GM12875 (cell line): ENCODE data around the gene CCNYL1.

Experiments used
- H3K4me3 ChIP-seq: one replicate; pipeline ENCODE4 v1.5.1; 2011; ENCODE audit warnings: low read depth, low read length, control low read depth
- TF ChIP-seq, protein P1 (sequence below): IDR thresholded peaks from 2 replicates; pipeline ENCODE4 v1.5.1; 2011; ENCODE audit warnings: low read depth, mild to moderate bottlenecking, control low read depth, inconsistent platforms, low read length, moderate library complexity, borderline replicate concordance; ENCODE audit not compliant: insufficient read depth

Gene CCNYL1

GRCh38 chr2:207710814-207711740, at the start of gene CCNYL1:
TSS of gene CCNYL1 (plus strand) at chr2:207711640. CDS start at chr2:207711897, 257 bp downstream.
- TF ChIP-seq, protein P1, sequence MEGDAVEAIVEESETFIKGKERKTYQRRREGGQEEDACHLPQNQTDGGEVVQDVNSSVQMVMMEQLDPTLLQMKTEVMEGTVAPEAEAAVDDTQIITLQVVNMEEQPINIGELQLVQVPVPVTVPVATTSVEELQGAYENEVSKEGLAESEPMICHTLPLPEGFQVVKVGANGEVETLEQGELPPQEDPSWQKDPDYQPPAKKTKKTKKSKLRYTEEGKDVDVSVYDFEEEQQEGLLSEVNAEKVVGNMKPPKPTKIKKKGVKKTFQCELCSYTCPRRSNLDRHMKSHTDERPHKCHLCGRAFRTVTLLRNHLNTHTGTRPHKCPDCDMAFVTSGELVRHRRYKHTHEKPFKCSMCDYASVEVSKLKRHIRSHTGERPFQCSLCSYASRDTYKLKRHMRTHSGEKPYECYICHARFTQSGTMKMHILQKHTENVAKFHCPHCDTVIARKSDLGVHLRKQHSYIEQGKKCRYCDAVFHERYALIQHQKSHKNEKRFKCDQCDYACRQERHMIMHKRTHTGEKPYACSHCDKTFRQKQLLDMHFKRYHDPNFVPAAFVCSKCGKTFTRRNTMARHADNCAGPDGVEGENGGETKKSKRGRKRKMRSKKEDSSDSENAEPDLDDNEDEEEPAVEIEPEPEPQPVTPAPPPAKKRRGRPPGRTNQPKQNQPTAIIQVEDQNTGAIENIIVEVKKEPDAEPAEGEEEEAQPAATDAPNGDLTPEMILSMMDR: no peak
- H3K4me3 ChIP-seq: peak within 1 kb of the TSS; percentile 98

DNA sequence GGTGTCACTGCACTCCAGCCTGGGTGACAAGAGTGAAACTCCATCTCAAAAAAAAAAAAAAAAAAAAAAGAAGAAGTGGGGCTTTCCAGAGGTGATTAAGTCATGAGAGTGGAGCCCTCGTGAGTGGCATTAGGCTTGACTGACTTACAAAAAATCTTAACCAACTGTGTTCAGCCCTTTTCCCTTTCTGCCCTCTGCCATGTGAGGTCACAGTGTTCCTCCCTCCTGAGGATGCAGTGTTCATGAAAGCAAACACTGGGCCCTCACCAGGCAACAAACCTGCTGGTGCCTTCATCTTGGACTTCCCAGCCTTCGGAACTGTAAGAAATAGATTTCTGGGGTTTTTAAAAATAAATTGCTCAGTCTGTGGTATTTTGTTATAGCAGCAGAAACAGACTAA, 49.2 kb upstream of the CCNYL1 start:
- TF ChIP-seq, protein P1: no peak
- H3K4me3 ChIP-seq: no peak overlapping the region

- H3K4me3 ChIP-seq: no peak overlapping the region
- TF ChIP-seq, protein P1: no peak
Measured at GRCh38 chr2:207663870-207664545, 47.4 kb upstream of the CCNYL1 start.

DNA sequence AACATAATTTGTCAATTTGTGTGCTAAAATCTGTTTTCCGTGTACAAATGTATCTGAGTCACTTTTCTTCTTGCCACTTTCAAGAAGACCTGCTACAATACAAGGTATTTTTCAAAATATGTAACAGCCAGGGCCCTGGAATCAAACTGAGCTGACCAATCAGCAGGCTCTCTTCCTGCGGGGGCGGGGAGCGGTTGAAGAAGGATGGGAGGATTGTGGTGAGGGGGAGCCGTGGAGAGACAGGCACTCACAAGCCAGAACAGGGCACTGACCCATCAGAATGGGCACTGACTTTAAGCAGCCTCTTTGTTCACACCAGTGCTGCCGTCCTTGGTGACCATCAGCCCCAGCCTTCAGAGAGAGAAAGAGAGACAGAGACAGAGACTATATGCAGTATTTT, 40.6 kb upstream of the CCNYL1 start:
- no peak overlapping the region for H3K4me3 ChIP-seq
- TF ChIP-seq, protein P1: no peak

- no peak overlapping the region for H3K4me3 ChIP-seq
- TF ChIP-seq, protein P1: no peak
Measured at GRCh38 chr2:207673431-207673830, 38.0 kb upstream of the CCNYL1 start.

- TF ChIP-seq, protein P1: no peak
- no peak overlapping the region for H3K4me3 ChIP-seq
Measured at GRCh38 chr2:207674266-207674774, 37.1 kb upstream of the CCNYL1 start.
